Anterior cingulate cortex (tissue), 58 donors: ENCODE measurements around the gene ADK.
"Not testable (repeated sequence)": the region's sequence is repeated elsewhere in the genome, so short reads cannot be mapped to it uniquely, and the experiment has no call there.

Experiments
- DNase-seq, 58 donors: peaks; one replicate each; lab custom pipeline; 2025; lab: John Stamatoyannopoulos, UW

Gene ADK

GRCh38 chr10:74335501-74335900, 184.5 kb downstream of the ADK start:
- DNase-seq, result no peak

DNA sequence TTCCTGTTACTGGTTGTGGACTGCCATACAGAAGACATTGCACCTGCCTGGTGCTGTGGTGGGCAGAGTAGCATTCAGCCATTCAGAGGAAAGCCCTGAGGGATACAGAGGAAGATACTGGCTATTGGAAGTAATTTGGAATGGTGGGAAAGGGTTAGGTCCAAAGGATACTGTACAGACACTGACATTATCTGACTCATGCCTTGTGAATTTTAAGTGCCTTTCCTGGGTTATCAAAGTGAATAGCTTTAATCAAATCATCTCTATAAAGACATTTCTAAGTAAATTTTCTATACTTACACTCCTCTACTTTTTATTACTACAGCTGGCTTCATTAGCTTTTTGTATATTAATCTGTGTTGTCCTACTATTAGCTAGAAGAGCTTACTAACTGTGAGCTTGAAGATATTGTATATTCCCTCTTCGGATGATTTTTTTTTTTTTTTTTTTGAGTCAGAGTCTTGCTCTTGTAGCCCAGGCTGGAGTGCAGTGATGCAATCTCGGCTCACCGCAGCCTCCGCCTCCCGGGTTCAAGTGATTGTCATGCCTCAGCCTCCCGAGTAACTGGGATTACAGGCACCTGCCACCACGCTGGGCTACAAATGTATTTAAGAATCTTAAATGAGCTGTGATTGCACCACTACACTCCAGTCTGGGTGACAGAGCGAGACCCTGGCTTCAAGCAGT, 186.5 kb downstream of the ADK start:
- DNase-seq, result no peak

DNA sequence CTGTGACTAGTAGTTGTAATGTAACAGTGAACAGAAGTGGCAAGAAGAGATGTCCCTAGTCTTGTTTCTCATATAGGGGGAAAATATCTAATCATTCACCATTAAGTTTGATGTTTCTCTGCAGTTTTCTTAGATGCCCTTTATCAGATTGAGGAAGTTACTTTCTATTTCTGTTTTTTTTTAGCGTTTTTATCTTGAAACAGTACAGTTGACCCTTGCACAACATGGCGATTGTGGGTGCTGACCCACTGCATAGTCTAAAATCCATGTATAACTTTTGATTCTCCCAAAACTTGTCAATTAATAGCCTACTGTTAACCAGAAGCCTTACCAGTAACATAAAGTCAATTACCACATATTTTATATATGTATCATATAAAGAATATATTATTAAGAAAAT, 192.0 kb downstream of the ADK start:
- DNase-seq, result no peak

DNA sequence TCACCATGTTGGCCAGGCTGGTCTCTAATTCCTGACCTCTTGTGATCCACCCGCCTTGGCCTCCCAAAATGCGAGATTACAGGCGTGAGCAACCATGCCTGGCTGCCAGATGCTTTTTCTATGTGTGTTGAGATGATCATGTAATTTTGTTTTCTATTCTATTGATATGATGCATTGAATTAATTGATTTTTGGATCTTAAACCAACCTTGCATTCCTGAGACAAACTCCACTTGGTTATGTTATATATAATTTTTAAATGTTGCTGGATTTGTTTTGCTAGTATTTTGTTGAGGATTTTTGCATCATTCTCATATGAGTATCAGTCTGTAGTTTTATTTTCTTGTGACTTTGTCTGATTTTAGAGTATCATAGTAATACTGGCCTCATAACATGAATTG, 192.8 kb downstream of the ADK start:
- no peak for DNase-seq

- no peak for DNase-seq
Observed at GRCh38 chr10:74344306-74344705, 193.3 kb downstream of the ADK start.

DNA sequence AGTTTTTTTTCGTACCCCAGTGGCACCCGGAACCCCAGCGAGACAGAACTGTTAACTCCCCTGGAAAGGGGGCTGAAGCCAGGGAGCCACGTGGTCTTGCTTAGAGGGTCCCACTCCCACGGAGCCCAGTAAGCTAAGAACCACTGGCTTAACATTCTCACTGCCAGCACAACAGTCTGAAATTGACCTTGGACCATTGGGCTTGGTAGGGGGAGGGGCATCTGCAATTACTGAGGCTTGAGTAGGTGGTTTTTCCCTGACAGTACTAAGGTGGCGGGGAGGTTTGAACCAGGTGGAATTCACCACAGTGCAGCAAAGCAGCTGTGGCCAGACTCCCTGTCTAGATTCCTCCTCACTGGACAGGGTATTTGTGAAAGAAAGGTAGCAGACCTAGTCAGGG, 196.5 kb downstream of the ADK start:
- DNase-seq, result no peak

GRCh38 chr10:74353021-74353420, 202.0 kb downstream of the ADK start:
- DNase-seq, result not testable (repeated sequence)

DNA sequence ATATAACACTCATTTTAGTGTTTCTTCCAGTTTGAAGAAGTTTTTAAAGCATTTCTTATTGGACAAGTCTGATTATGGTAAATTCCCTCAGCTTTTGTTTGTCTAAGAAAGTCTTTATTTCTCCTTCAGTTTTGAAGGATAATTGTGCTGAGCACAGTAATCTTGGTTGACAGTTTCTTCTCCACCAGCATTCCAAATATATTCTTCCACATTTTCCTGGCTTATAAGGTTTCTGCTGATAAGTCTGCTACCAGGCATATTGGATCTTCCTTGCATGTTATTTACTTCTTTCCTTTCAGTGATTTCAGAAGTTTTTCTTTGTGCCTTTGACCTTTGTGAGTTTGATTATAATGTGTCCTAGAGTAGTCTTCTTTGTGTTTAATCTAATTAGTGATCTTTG, 210.7 kb downstream of the ADK start:
- DNase-seq, result no peak

- DNase-seq, result no peak
Observed at GRCh38 chr10:74363727-74364126, 212.7 kb downstream of the ADK start.

- DNase-seq, result no peak
Observed at GRCh38 chr10:74365109-74365508, 214.1 kb downstream of the ADK start.

- DNase-seq, result no peak
Observed at GRCh38 chr10:74371696-74372095, 220.7 kb downstream of the ADK start.

DNA sequence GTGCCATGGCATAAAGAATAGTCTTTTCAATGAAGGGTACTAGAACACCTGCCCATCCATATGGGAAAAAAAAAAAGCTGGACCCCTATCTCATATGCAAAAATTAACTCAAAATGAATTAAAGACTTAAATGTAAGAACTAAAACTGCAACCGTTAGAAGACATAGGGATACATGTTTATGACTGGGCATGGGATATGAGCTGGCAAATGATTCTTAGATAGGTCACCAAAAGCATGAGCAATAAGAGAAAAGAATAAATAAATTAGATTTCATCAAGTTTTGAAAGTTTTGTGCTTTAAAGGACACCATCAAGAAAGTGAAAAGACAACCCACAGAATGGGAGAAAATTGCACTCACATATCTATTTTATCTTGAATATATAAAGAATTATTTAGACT, 222.0 kb downstream of the ADK start:
- no peak for DNase-seq

DNA sequence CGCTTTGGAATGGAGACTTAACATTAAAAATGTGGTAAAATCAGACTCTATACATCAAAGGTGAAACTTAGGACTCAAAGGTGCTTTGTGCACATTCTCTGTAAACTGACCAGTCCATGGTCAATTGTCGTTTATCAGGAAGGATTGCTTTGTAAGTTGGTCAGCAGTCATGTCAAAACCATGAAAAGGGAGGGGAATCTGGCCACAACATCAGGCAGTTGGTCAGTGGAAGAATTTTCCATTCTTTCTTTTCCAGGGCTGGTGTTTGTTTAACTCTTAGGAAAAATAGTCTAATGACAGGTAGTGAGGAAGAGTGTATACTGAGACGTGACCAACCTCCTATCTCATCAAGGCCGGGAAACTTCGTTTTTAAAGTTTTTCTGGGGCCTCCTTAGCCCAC, 226.5 kb downstream of the ADK start:
- DNase-seq, result no peak

- no peak for DNase-seq
Observed at GRCh38 chr10:74379474-74379873, 228.5 kb downstream of the ADK start.

- no peak for DNase-seq
Observed at GRCh38 chr10:74380795-74381194, 229.8 kb downstream of the ADK start.

GRCh38 chr10:74381291-74381853, 230.4 kb downstream of the ADK start:
- no peak for DNase-seq

GRCh38 chr10:74382663-74383062, 231.6 kb downstream of the ADK start:
- no peak for DNase-seq

DNA sequence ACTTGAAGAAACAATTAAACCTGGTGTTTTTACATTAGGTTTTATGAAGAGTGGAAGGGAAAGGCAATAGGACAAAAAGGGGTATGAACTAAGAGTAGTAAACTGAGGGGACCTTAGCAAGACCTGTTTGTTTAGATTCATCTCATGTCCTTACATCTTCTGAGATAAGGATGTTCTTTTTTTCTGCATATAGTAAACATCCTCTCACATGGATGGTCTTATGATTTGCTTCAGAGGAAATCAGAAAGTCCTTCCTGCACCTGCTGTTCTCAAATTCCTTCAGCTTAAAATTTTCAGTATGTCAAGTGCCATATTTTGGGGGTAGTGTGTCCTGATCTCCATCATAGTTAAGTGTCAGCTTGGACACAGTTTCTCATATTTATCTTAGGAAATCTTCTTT, 232.6 kb downstream of the ADK start:
- no peak for DNase-seq

- no peak for DNase-seq
Observed at GRCh38 chr10:74384615-74385183, 233.7 kb downstream of the ADK start.

GRCh38 chr10:74388801-74389200, 237.8 kb downstream of the ADK start:
- no peak for DNase-seq

DNA sequence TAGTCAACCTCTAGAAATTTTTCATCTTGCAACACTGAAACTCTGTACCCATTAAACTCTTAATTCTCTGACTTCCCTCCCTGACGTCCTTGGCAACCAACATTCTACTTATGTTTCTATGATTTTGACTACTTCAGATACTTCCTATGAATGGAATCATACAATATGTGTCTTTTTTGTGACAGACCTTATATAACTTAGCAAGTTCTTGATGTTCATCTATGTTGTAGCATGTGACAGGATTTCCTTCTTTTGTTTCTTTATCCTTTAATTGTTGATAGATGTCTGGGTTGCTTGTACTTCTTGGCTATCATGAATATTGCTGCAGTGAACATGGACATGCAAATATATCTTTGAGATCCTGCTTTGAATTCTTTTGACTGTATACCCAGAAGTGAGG, 240.8 kb downstream of the ADK start:
- DNase-seq, result no peak

- no peak for DNase-seq
Observed at GRCh38 chr10:74394416-74394969, 243.5 kb downstream of the ADK start.
